ENCODE results near the gene DSE.

DNA sequence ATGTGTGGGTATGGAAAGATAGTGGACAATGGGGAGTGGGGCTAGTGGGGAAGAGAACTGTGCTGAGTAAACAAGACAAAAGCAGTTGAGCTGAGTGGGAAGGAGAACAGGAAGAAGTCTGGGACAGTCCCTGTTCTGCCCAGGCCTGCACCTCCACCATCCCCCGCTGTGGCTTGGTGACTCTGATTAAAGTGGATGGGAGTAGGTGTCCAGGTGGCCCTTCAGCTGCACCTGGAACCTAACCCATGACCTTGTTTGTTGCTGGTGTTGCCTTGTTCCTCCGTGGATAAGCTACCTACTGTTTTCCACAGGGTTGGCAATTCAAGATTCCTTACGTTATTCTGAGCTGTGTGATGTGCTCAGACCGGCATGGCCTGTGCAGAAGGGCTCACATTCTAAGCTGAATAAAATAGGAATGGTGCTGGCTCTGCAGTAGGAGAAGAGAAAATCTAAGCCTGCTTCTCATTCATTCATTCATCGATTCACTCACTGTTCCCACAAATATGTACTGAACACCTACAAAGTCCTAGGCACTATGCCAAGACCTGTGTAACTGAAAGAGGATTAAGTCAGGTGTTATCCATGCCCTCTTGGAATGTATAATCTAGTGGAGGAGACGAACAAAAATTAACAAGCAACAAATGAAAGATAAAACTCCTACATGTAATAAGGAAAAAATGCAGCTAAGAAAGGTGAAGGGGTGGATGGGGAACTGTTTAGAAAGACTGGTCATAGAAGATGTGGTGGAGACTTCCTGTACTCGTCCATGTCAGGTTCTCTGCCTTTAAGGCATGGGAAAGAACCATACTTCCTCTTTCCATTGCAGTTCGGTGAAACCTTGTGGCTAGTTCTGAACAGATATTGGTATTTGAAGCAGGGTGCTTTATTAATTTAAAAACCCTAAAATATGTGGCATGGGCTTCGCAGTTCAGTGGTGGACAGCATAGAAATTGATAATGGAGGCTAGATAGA is 80.3 kb downstream of the DSE start:
- TF ChIP-seq, protein P1, sequence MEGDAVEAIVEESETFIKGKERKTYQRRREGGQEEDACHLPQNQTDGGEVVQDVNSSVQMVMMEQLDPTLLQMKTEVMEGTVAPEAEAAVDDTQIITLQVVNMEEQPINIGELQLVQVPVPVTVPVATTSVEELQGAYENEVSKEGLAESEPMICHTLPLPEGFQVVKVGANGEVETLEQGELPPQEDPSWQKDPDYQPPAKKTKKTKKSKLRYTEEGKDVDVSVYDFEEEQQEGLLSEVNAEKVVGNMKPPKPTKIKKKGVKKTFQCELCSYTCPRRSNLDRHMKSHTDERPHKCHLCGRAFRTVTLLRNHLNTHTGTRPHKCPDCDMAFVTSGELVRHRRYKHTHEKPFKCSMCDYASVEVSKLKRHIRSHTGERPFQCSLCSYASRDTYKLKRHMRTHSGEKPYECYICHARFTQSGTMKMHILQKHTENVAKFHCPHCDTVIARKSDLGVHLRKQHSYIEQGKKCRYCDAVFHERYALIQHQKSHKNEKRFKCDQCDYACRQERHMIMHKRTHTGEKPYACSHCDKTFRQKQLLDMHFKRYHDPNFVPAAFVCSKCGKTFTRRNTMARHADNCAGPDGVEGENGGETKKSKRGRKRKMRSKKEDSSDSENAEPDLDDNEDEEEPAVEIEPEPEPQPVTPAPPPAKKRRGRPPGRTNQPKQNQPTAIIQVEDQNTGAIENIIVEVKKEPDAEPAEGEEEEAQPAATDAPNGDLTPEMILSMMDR (IDR thresholded peaks at IDR 0.05): no peak
- TF ChIP-seq POLR2A (IDR thresholded peaks at IDR 0.05): no peak
